ENCODE measurements around the gene PRPSAP1.
"Not testable (repeated sequence)": the region's sequence is repeated elsewhere in the genome, so short reads cannot be mapped to it uniquely, and the experiment has no call there.

PRPSAP1 gene

GRCh38 chr17:76276461-76277299 is 77.0 kb downstream of the PRPSAP1 start:
- DNase-seq: no peak

- DNase-seq: no peak
These were observed 77.7 kb downstream of the PRPSAP1 start for GRCh38 chr17:76276069-76276431.

- DNase-seq: no peak
These were observed 78.2 kb downstream of the PRPSAP1 start for GRCh38 chr17:76275382-76276068.

- no peak for DNase-seq
These were observed 79.4 kb downstream of the PRPSAP1 start for GRCh38 chr17:76274112-76274956.

GRCh38 chr17:76273445-76274111 is 80.1 kb downstream of the PRPSAP1 start:
- no peak for DNase-seq

GRCh38 chr17:76272541-76273444 is 80.9 kb downstream of the PRPSAP1 start:
- no peak for DNase-seq

- no peak for DNase-seq
These were observed 81.8 kb downstream of the PRPSAP1 start for GRCh38 chr17:76271669-76272540.

- no peak for DNase-seq
These were observed 82.7 kb downstream of the PRPSAP1 start for GRCh38 chr17:76270770-76271668.

- no peak for DNase-seq
These were observed 83.6 kb downstream of the PRPSAP1 start for GRCh38 chr17:76270127-76270592.

GRCh38 chr17:76268991-76269981 is 84.4 kb downstream of the PRPSAP1 start:
- no peak for DNase-seq

- peak in 1 of 3 experiments; percentile 17 for DNase-seq
These were observed 85.5 kb downstream of the PRPSAP1 start for GRCh38 chr17:76268015-76268749.

- DNase-seq: not testable (repeated sequence)
These were observed 86.1 kb downstream of the PRPSAP1 start for GRCh38 chr17:76267581-76268001.

GRCh38 chr17:76267051-76267576 is 86.6 kb downstream of the PRPSAP1 start:
- no peak for DNase-seq

- DNase-seq: peak in 2 of 3 experiments; percentile 29 to 49
These were observed 87.3 kb downstream of the PRPSAP1 start for GRCh38 chr17:76266244-76266938.

- peak; percentile 40 to 58 (median 54) for DNase-seq
These were observed 88.0 kb downstream of the PRPSAP1 start for GRCh38 chr17:76265624-76266243.

Measured in NCI-H1417 (cell line).